Liver (tissue), 9 donors: ENCODE data around the gene USP5. TPM values are rescaled to one million over a fixed set of nuclear protein-coding genes. Genes with fewer than 3 reads are reported as not detected.

ENCODE experiments used
- DNase-seq: peaks from one replicate; pipeline ENCODE4 v3.0.0-alpha.2; 2017; ENCODE audit warnings: low spot score
- H3K27ac ChIP-seq, 2 donors: one replicate each; pipeline ENCODE4 v1.7.0; 2013; ENCODE audit warnings: inconsistent platforms in 2 of 2, low read length in 2 of 2, control low read depth in 1 of 2, low read depth in 1 of 2, mild to moderate bottlenecking in 1 of 2
- H3K27me3 ChIP-seq, 4 donors: one replicate each; pipeline versions ENCODE4 v1.6.1 to v1.7.0; 2013; ENCODE audit warnings: low read length in 3 of 4, inconsistent platforms in 1 of 4, mild to moderate bottlenecking in 1 of 4, moderate library complexity in 1 of 4; ENCODE audit not compliant: control insufficient read depth in 4 of 4, insufficient read depth in 4 of 4
- H3K36me3 ChIP-seq, 4 donors: one replicate each; pipeline versions ENCODE4 v1.6.1 to v1.7.0; 2013; ENCODE audit warnings: low read length in 3 of 4, mild to moderate bottlenecking in 3 of 4, low read depth in 1 of 4, moderate library complexity in 1 of 4; ENCODE audit not compliant: control insufficient read depth in 4 of 4, insufficient read depth in 3 of 4
- H3K4me1 ChIP-seq, 4 donors: one replicate each; pipeline versions ENCODE4 v1.6.1 to v1.7.0; 2013; ENCODE audit warnings: low read length in 3 of 4, mild to moderate bottlenecking in 3 of 4, moderate library complexity in 1 of 4; ENCODE audit not compliant: control insufficient read depth in 4 of 4, insufficient read depth in 4 of 4
- H3K4me3 ChIP-seq, 3 donors: one replicate each; pipeline versions ENCODE4 v1.6.1 to v1.7.0; 2013; ENCODE audit warnings: low read length in 3 of 3, control low read depth in 1 of 3, low read depth in 1 of 3, mild to moderate bottlenecking in 1 of 3
- H3K9ac ChIP-seq, 2 donors: one replicate each; pipeline ENCODE4 v1.7.0; 2013; ENCODE audit warnings: low read length in 2 of 2, mild to moderate bottlenecking in 2 of 2, moderate library complexity in 2 of 2, control low read depth in 1 of 2, low read depth in 1 of 2
- H3K9me3 ChIP-seq, 4 donors: one replicate each; pipeline versions ENCODE4 v1.6.1 to v1.7.0; 2013; ENCODE audit warnings: low read length in 3 of 4; ENCODE audit not compliant: control insufficient read depth in 4 of 4
- ATF3 ChIP-seq: IDR thresholded peaks from 2 replicates; pipeline ENCODE4 v1.6.1; 2016; ENCODE audit warnings: antibody characterized with exemption
- CTCF ChIP-seq: fragments of 150-350 bp; IDR thresholded peaks from 2 replicates; pipeline ENCODE4 v1.5.1; 2017; ENCODE audit warnings: improper control_type of control experiment, low read depth, low read length; ENCODE audit not compliant: missing input control
- FOXA1 ChIP-seq: IDR thresholded peaks from 2 replicates; pipeline ENCODE4 v1.6.1; 2016; ENCODE audit warnings: antibody characterized with exemption
- FOXA2 ChIP-seq: IDR thresholded peaks from 2 replicates; pipeline ENCODE4 v1.6.1; 2016; ENCODE audit warnings: antibody characterized with exemption
- GABPA ChIP-seq, 2 donors: IDR thresholded peaks in 1 of 2; conservative IDR thresholded peaks in 1 of 2; 2 replicates each; pipeline ENCODE4 v1.6.1; 2016; ENCODE audit warnings: antibody characterized with exemption in 2 of 2, mild to moderate bottlenecking in 1 of 2, moderate library complexity in 1 of 2
- HNF4A ChIP-seq, 2 donors: conservative IDR thresholded peaks; 2 replicates each; pipeline ENCODE4 v1.6.1; 2016; ENCODE audit warnings: antibody characterized with exemption in 2 of 2, mild to moderate bottlenecking in 2 of 2
- HNF4G ChIP-seq: IDR thresholded peaks from 2 replicates; pipeline ENCODE4 v1.6.1; 2016; ENCODE audit warnings: antibody characterized with exemption
- JUND ChIP-seq, 2 donors: IDR thresholded peaks; 2 replicates each; pipeline ENCODE4 v1.6.1; 2016; ENCODE audit warnings: antibody characterized with exemption in 2 of 2
- NR2F2 ChIP-seq: IDR thresholded peaks from 2 replicates; pipeline ENCODE4 v1.6.1; 2016; ENCODE audit warnings: antibody characterized with exemption
- RAD21 ChIP-seq, 2 donors: IDR thresholded peaks; 2 replicates each; pipeline ENCODE4 v1.6.1; 2016; ENCODE audit warnings: antibody characterized with exemption in 2 of 2, mild to moderate bottlenecking in 2 of 2
- RXRA ChIP-seq, 2 donors: IDR thresholded peaks; 2 replicates each; pipeline ENCODE4 v1.6.1; 2017 to 2018; ENCODE audit warnings: antibody characterized with exemption in 2 of 2, mild to moderate bottlenecking in 1 of 2
- SP1 ChIP-seq: IDR thresholded peaks from 2 replicates; pipeline ENCODE4 v1.6.1; 2018; ENCODE audit warnings: antibody characterized with exemption, mild to moderate bottlenecking
- TAF1 ChIP-seq: conservative IDR thresholded peaks from 2 replicates; pipeline ENCODE4 v1.6.1; 2016; ENCODE audit warnings: antibody characterized with exemption, mild to moderate bottlenecking
- YY1 ChIP-seq: IDR thresholded peaks from 2 replicates; pipeline ENCODE4 v1.6.1; 2016; ENCODE audit warnings: antibody characterized with exemption, mild to moderate bottlenecking
- ZBTB33 ChIP-seq: IDR thresholded peaks from 2 replicates; pipeline ENCODE4 v1.6.1; 2016; ENCODE audit warnings: antibody characterized with exemption
- WGBS: extraction: QIAGEN DNeasy Blood & Tissue Kit; methylation state at CpG from one replicate; pipeline ENCODE4 v1.1.7; 2013; 5-methylcytosine and 5-hydroxymethylcytosine counted together
- polyA plus RNA-seq, 2 donors: library from polyadenylated mRNA; stranded (reverse) in 1 of 2; unstranded in 1 of 2; fragments of 200-250 nt in 1 of 2; fragments of >200 nt in 1 of 2; fragmentation: Nextera tagmentation in 1 of 2; extraction: Ambion mirVana in 1 of 2; gene quantifications; one replicate each; pipeline versions ENCODE4 v1.2.1 to v1.2.3, GENCODE V29; 2013 to 2015
- total RNA-seq, 2 donors: library from RNA; depleted of rRNA; stranded (reverse); fragments of >200 nt; gene quantifications; one replicate each; pipeline ENCODE4 v1.2.3, GENCODE V29; 2014
- TF ChIP-seq, protein P1 (sequence below): IDR thresholded peaks from 2 replicates; pipeline ENCODE4 v1.6.1; 2016; ENCODE audit warnings: antibody characterized with exemption, mild to moderate bottlenecking
- donor health status: healthy.
- donor health status: healthy.
- donor health status: healthy.
- donor health status: healthy.
- donor health status: healthy.

USP5 gene
- total and polyA plus RNA-seq, 4 donors: 15.2 to 41.0 (median 35.7) TPM

DNA sequence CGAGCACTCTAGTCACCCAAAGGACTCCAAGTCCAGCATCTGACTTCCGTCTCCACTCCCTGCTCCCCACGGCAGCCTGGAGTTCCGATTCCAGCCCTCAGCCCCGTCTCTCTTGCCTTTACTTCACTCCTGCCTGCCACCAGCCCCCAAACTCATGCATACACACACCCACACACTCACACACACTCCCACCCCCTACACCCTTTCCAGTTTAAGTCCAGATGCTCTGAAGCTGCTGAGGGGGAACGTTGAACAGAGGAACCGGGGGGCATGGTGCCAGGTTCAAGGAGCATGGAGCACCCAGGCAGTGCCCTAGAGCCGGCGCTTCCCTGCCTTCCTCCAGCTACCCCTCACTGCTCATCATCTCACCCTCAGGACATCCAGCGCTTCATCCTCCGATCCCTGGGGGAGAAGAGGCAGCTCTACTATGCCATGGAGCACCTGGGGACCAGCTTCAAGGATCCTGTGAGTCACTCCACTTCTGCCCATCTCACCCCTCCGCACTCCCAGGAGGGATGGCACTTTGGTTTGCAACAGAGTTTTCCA lies 20.4 kb upstream of the USP5 start:
- 86% methylated on average over 12 of the region's 12 CpGs for WGBS
- Histone ChIP-seq H3K27me3 (peaks cover 0 to 2% (median 0%) of the 10 kb centered on the region in 4 donors), H3K27ac (no peak overlapping the region), H3K4me1 (peaks cover 7 to 17% (median 12%) of the 10 kb centered on the region in 4 donors), H3K9me3 (no peaks in the 10 kb centered on the region), H3K4me3 (no peak overlapping the region), H3K36me3 (no peaks in the 10 kb centered on the region), H3K9ac (no peak overlapping the region)
- no peak for DNase-seq
- TF ChIP-seq ATF3 (no peak), GABPA (IDR thresholded peaks at IDR 0.05 in 1 of 2, conservative IDR thresholded peaks at IDR 0.05 in 1 of 2) (no peak), HNF4A (conservative IDR thresholded peaks at IDR 0.05) (no peak), TAF1 (no peak), RXRA (IDR thresholded peaks at IDR 0.05) (no peak), CTCF (no peak), FOXA1 (no peak), HNF4G (no peak), YY1 (no peak), JUND (IDR thresholded peaks at IDR 0.05) (no peak), SP1 (no peak), ZBTB33 (no peak), FOXA2 (no peak), RAD21 (IDR thresholded peaks at IDR 0.05) (no peak)
- TF ChIP-seq, protein P1, sequence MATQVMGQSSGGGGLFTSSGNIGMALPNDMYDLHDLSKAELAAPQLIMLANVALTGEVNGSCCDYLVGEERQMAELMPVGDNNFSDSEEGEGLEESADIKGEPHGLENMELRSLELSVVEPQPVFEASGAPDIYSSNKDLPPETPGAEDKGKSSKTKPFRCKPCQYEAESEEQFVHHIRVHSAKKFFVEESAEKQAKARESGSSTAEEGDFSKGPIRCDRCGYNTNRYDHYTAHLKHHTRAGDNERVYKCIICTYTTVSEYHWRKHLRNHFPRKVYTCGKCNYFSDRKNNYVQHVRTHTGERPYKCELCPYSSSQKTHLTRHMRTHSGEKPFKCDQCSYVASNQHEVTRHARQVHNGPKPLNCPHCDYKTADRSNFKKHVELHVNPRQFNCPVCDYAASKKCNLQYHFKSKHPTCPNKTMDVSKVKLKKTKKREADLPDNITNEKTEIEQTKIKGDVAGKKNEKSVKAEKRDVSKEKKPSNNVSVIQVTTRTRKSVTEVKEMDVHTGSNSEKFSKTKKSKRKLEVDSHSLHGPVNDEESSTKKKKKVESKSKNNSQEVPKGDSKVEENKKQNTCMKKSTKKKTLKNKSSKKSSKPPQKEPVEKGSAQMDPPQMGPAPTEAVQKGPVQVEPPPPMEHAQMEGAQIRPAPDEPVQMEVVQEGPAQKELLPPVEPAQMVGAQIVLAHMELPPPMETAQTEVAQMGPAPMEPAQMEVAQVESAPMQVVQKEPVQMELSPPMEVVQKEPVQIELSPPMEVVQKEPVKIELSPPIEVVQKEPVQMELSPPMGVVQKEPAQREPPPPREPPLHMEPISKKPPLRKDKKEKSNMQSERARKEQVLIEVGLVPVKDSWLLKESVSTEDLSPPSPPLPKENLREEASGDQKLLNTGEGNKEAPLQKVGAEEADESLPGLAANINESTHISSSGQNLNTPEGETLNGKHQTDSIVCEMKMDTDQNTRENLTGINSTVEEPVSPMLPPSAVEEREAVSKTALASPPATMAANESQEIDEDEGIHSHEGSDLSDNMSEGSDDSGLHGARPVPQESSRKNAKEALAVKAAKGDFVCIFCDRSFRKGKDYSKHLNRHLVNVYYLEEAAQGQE: no peak

- peaks cover 7 to 17% (median 12%) of the 10 kb centered on the region in 4 donors for H3K4me1 ChIP-seq
- H3K9ac ChIP-seq: no peak overlapping the region
- H3K27me3 ChIP-seq: peaks cover 0 to 2% (median 0%) of the 10 kb centered on the region in 4 donors
- TF ChIP-seq NR2F2 (peak; percentile 98), ATF3 (no peak)
- 83% methylated on average over 4 of the region's 4 CpGs for WGBS
- H3K27ac ChIP-seq: no peak overlapping the region
- no peaks in the 10 kb centered on the region for H3K9me3 ChIP-seq
- no peak overlapping the region for H3K4me3 ChIP-seq
- no peaks in the 10 kb centered on the region for H3K36me3 ChIP-seq
- no peak for DNase-seq
Observed at GRCh38 chr12:6832125-6832524, 19.8 kb upstream of the USP5 start.
